Glomerular visceral epithelial cell (primary cell): ENCODE measurements around the gene TMC7.
"Not testable (repeated sequence)": the region's sequence is repeated elsewhere in the genome, so short reads cannot be mapped to it uniquely, and the experiment has no call there.

ENCODE experiments used
- DNase-seq: peaks from one replicate; pipeline ENCODE4 v3.0.0-alpha.2; 2016; ENCODE audit errors: extremely low spot score

The TMC7 gene

DNA sequence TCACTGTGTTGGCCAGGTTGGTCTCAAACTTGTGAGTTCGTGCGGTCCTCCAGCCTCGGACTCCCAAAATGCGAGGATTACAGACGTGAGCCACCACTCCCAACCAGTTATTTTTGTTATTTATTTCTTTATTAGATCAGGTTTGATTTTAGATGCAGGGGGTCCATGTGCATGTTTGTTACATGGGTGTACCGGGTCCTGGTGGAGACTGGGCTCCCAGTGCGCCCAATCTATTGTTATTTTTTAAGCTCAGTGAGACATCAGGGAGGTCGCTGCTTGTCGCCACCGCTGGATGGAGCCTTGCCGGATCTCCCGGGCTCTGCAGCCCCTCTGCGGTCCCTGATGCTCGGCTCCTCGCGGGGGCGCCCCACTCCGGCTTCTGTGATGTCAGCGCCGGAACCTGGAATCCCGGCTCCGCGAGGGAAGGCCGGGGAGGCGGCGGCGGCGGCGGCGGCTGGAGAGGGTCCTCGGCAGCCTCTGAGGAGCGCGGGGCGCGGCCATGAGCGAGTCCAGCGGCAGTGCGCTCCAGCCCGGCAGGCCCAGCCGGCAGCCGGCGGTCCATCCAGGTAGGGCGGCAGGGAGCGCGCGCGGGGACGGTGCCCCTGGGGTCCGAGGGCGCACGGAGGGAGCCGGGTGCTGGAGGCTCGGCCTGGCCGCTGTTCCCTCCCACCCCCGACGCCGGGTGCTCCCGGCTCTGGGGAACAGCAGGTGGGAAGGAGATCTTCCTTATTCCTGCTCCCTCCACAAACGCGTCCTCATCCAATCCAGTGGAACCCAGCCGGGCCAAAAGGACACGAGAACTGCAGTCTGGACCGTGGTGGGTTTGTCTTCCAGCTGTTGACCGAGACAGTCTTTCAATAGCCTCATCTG is at the start of gene TMC7:
TSS of gene TMC7 (plus strand) at position 370 of the 870 bp plus-strand sequence. CDS start at position 500, 130 bp downstream.
- peak; percentile 88 for DNase-seq

GRCh38 chr16:18936727-18937340 is 46.9 kb upstream of the TMC7 start:
- no peak for DNase-seq

DNA sequence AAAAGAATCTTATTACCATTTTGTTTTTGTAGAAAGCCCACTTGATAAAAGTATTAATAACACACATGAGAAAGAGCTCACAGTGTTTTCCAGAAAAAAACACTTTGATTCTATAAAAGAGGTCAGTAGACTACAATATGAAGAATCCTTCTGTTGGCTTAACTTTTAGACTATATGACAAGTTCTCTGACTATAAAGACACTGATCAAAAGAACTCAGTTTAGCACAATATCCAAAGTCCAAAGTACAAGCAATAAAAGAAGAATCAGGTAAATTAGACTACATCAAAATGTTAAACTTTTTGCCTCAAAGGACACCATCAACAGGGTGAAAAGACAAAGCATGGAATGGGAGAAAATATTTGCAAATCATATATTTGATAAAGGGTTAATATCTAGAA is 46.3 kb upstream of the TMC7 start:
- DNase-seq, result no peak

- DNase-seq, result no peak
Observed at GRCh38 chr16:18938986-18939385, 44.7 kb upstream of the TMC7 start.

- DNase-seq, result no peak
Observed at GRCh38 chr16:18941471-18941870, 42.3 kb upstream of the TMC7 start.

- DNase-seq, result no peak
Observed at GRCh38 chr16:18942061-18942460, 41.7 kb upstream of the TMC7 start.

GRCh38 chr16:18943414-18943813 is 40.3 kb upstream of the TMC7 start:
- no peak for DNase-seq

- DNase-seq, result no peak
Observed at GRCh38 chr16:18945233-18945632, 38.5 kb upstream of the TMC7 start.

GRCh38 chr16:18948372-18949020 is 35.2 kb upstream of the TMC7 start:
- DNase-seq, result no peak

GRCh38 chr16:18950469-18951185 is 33.1 kb upstream of the TMC7 start:
- no peak for DNase-seq

DNA sequence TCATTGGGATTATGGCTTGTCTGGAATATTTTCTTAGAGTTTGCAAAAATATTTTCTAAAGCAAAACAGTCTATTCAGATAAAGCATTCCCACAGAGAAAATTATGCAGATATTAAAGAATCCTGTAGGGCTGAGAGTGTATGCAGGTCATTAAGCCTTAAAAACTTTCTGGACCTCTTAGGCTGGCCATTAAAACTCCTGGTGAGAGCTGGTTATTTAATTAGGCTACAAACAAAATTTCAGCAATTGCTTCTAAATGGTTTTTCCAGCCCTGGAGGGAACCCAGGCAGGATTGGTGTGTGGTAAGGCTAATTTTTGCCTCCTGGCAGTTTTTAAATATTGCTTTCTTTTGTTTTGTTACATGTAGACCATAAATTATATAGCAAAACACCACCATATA is 30.2 kb upstream of the TMC7 start:
- no peak for DNase-seq

- DNase-seq, result not testable (repeated sequence)
Observed at GRCh38 chr16:18955874-18956580, 27.7 kb upstream of the TMC7 start.

DNA sequence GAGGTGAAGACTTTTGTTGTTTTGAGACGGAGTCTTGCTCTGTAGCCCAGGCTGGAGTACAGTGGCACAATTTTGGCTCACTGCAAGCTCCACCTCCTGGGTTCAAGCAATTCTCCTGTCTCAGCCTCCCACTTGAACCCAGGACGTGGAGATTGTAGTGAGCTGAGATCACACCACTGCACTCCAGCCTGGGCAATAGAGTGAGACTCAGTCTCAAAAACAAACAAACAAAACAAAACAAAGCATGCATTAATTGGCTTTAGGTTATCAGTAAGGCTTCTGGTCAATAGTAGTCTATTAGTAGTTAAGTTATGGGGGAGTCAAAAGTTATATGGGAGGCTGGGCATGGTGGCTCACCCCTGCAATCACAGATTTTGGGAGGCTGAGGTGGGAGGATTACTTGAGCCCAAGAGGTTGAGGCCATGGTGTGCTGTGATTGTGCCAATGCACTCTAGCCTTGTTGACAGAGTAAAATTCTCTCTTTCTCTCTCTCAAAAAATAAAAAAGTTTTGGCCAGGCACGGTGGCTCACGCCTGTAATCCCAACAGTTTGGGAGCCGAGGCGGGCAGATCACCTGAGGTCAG is 27.0 kb upstream of the TMC7 start:
- DNase-seq, result not testable (repeated sequence)

DNA sequence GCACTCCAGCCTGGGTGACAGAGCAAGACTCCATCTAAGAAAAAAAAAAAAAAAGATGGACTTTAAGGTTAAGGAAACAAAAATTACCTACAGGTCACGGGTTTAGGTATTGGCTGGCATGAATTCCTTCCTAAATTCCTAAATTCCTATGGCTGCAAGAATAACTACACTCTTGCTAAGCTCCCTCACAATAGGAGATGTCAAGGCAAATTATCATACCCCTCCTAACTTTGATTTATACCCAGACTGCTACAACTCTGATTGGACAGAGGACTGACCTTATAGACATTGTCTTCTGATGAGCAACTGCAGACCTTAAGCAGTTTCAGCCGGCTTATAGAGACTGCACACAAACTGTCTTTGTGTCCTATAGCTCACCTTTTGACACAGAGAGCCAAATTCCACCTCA is 25.1 kb upstream of the TMC7 start:
- no peak for DNase-seq

- peak; percentile 9 for DNase-seq
Observed at GRCh38 chr16:18959031-18959505, 24.7 kb upstream of the TMC7 start.

DNA sequence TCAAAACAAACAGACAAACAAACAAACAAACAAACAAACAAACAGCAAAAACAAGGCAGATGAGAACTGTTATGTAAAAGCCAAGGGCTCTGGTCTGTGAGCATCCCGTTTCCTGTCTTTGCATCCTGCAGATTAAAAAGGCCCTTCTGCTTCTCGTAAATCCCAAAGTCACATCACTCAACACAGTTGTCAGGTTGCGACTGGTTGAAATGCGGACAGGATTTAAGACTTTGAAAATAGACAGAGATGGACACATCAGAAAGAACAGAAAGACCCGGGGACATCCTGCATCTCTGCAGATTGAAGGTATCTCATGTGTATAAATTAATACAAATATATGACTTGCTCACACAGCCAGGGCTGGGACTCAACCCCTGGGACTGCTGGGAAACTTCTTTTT is 18.2 kb upstream of the TMC7 start:
- DNase-seq, result no peak

DNA sequence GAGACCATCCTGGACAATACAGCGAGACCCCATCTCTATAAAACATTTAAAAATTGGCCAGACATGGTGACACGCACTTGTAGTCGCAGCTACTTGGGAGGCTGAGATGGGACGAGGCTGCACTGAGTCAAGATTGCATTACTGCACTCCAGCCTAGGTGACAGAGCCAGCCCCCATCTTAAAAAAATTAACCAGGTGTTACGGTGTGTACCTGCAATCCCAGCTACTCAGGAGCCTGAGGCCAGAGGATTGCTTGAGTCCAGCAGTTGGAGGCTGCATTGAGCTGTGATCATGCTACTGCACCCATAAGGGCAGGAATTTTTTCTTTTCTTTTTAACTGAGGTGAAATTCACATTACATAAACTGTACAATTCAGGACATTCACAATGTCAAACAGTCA is 16.9 kb upstream of the TMC7 start:
- no peak for DNase-seq

DNA sequence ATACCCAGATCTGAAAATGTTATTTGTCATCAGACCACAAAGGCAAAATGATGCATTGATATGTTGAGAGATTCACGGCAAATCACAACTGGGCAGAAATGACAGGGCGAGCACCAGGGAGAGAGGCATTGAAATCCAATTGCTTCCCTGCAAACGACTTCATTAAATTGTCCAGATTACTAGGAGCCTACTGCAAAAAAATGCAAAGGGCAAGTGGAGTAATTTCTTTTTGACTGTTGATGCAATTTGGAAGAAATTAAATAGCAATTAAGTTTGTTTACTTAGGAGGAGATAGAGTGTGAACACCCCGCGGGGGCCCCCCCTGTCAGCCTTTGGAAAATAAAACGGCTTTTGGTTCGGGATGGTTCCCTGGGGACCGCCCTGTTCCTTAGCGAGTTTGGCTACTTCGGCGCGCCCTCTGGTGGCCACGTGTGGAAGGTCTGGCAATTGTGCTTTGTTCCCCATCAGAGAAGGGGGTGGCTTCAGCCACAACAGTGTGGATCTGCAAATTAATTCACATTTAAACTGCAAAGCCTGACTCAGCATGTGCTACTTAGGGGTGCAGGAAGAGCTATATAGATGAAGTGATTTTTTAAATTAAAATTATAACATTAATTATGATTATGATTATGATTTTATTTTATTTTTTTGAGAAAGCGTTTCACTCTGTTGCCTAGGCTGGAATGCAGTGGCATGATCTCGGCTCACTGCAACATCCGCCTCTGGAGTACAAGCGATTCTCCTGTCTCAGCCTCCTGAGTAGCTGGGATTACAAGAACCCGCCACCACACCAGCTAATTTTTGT is 14.5 kb upstream of the TMC7 start:
- DNase-seq, result peak; percentile 73

DNA sequence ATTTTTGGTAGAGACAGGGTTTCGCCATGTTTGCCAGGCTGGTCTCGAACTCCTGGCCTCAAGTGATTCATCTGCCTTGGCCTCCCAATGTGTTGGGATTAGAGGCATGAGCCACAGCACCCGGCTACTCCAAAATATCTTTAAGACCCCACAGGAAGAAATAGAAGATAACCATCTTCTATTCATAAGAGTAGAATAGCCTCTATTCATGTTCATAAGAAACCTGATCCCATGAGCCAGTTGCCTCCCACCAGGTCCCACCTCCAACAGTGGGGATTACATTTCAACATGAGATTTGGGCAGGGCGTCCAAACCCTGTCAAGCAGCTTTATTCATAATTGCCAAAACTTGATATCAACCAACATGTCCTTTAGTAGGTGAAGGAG is 13.9 kb upstream of the TMC7 start:
- no peak for DNase-seq

DNA sequence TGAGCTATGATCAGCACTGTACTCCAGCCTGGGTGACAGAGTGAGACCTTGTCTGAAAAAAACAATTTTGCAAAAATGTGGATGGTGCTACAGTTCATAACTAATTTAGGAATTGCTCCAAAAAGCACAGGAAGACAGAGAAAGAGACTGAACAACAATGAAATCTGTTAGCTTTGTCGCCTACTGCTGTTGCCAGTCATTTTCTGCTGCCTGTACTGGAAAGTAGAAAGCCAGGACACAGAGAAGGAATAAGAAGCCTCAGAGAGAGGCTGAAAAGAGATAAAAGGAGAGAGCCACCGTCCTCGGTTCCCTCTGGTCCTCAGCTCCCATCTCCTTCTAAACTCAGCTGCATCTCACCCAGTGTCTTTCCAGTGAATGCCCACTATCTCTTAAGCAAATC is 8.6 kb upstream of the TMC7 start:
- DNase-seq, result no peak
